Colonic mucosa (tissue), 4 donors: ENCODE measurements around the gene MED12L. TPM values are rescaled to one million over a fixed set of nuclear protein-coding genes. Genes with fewer than 3 reads are reported as not detected.

ENCODE experiments used
- DNase-seq: peaks from one replicate; pipeline ENCODE4 v3.0.0-alpha.2; 2020
- H3K27ac ChIP-seq: fragments of 200-600 bp; one replicate; pipeline ENCODE4 v1.8.0; 2021
- H3K27me3 ChIP-seq: fragments of 200-600 bp; one replicate; pipeline ENCODE4 v1.8.0; 2021
- H3K36me3 ChIP-seq: fragments of 200-600 bp; one replicate; pipeline ENCODE4 v1.8.0; 2021
- H3K4me1 ChIP-seq: fragments of 200-600 bp; one replicate; pipeline ENCODE4 v1.8.0; 2021; ENCODE audit warnings: mild to moderate bottlenecking
- H3K4me3 ChIP-seq: fragments of 200-600 bp; one replicate; pipeline ENCODE4 v1.8.0; 2021
- H3K9ac ChIP-seq, 2 donors: one replicate each; pipeline ENCODE4 v1.7.0; 2013; ENCODE audit warnings: control low read depth in 2 of 2, low read depth in 2 of 2, low read length in 2 of 2
- H3K9me3 ChIP-seq: fragments of 200-600 bp; one replicate; pipeline ENCODE4 v1.8.0; 2021
- intact Hi-C: fragments of 100-400 bp; cut with DNase I; formaldehyde crosslinking; loops from one replicate; pipeline ENCODE4 v1.14.1; 2022
- total RNA-seq, 2 donors: library from RNA; stranded (reverse); fragmentation: NEBNext Ultra II Directional in 1 of 2; extraction: Animal tissue kit (Norgen Biotek cat#: 25700) in 1 of 2; gene quantifications; one replicate each; pipeline ENCODE4 v1.2.1, GENCODE V29; 2021
- TF ChIP-seq, protein P1 (sequence below): fragments of 200-600 bp; IDR thresholded peaks from one replicate; pipeline ENCODE4 v1.8.0; 2022; ENCODE audit warnings: antibody characterized with exemption, mild to moderate bottlenecking
- donor health status: healthy.
- donor health status: DM: no; HTN: no; CAD: no.
- donor health status: DM: no; HTN: no; CAD: no.

MED12L gene
- total RNA-seq, 2 donors from 2014 or later = 0.32 to 1.3 TPM

DNA sequence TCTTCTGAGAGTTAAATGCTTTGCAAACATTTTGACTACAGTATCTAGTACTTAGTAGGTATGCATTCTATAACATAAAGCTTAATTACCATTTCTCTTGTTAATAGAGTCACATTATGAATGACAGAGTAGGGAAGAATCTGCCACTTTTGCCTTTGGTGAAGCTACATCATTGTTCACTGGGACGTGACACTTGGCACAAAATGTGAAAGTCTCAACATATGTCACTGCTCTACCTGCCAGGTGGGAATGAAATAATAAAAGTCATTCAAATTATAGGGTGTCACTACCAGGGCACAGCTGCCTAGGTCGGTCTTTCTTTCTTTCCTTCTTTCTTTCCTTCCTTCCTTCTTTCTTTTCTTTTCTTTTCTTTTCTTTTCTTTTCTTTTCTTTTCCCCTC is 213.5 kb downstream of the MED12L start:
- no peaks in the 10 kb centered on the region for H3K4me1 ChIP-seq
- TF ChIP-seq, protein P1, sequence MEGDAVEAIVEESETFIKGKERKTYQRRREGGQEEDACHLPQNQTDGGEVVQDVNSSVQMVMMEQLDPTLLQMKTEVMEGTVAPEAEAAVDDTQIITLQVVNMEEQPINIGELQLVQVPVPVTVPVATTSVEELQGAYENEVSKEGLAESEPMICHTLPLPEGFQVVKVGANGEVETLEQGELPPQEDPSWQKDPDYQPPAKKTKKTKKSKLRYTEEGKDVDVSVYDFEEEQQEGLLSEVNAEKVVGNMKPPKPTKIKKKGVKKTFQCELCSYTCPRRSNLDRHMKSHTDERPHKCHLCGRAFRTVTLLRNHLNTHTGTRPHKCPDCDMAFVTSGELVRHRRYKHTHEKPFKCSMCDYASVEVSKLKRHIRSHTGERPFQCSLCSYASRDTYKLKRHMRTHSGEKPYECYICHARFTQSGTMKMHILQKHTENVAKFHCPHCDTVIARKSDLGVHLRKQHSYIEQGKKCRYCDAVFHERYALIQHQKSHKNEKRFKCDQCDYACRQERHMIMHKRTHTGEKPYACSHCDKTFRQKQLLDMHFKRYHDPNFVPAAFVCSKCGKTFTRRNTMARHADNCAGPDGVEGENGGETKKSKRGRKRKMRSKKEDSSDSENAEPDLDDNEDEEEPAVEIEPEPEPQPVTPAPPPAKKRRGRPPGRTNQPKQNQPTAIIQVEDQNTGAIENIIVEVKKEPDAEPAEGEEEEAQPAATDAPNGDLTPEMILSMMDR = no peak
- no peaks in the 10 kb centered on the region for H3K9me3 ChIP-seq
- no peak overlapping the region for H3K4me3 ChIP-seq
- no peaks in the 10 kb centered on the region for H3K27me3 ChIP-seq
- no peak overlapping the region for H3K9ac ChIP-seq
- DNase-seq = no peak
- H3K36me3 ChIP-seq = no peaks in the 10 kb centered on the region
- intact Hi-C loops = no loop called here
- no peak overlapping the region for H3K27ac ChIP-seq

DNA sequence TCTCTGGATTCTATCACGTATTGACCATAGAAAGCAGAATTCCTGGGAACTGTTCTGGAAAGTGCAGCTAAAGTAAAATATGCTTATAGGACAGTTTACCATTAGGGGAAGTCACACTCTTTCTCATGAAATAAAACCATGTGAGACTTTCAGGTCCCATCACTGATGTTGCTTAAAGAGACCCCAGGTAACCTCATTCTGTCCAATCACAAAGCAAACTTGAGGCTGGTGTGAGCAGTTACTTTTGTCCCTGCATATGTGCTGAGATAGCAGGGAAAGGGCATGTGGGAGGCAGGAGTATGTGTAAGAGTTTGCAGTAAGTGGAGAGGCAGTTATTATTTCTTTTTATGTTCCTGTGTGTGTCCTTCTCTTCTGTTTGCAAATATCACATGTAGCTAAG is 215.1 kb downstream of the MED12L start:
- no peaks in the 10 kb centered on the region for H3K27me3 ChIP-seq
- TF ChIP-seq, protein P1 = no peak
- H3K36me3 ChIP-seq = no peaks in the 10 kb centered on the region
- no peaks in the 10 kb centered on the region for H3K9me3 ChIP-seq
- DNase-seq = no peak
- no peak overlapping the region for H3K4me3 ChIP-seq
- intact Hi-C loops = no loop called here
- H3K27ac ChIP-seq = no peak overlapping the region
- no peak overlapping the region for H3K9ac ChIP-seq
- no peaks in the 10 kb centered on the region for H3K4me1 ChIP-seq

DNA sequence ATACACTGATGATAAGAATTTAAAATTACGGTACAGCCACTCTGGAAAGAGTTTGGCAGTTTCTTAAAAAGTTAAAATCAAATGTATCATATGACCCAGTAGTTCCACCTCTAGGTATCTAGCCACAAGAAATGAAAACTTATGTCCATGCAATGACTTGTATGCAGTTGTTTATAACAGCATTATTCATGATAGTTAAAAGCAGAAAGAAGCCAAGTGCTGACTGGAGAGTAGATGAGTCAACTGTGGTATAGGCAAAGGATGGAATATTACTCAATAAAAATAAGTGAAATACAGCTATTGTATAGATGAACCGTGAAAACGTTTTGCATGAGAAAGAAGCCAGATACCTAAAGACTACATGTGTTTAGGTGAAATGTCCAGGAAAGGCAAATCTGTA is 216.3 kb downstream of the MED12L start:
- intact Hi-C loops = no loop called here
- no peaks in the 10 kb centered on the region for H3K9me3 ChIP-seq
- no peak overlapping the region for H3K27ac ChIP-seq
- H3K4me1 ChIP-seq = no peaks in the 10 kb centered on the region
- H3K36me3 ChIP-seq = no peaks in the 10 kb centered on the region
- no peaks in the 10 kb centered on the region for H3K27me3 ChIP-seq
- DNase-seq = no peak
- H3K4me3 ChIP-seq = no peak overlapping the region
- H3K9ac ChIP-seq = no peak overlapping the region
- TF ChIP-seq, protein P1 = no peak

DNA sequence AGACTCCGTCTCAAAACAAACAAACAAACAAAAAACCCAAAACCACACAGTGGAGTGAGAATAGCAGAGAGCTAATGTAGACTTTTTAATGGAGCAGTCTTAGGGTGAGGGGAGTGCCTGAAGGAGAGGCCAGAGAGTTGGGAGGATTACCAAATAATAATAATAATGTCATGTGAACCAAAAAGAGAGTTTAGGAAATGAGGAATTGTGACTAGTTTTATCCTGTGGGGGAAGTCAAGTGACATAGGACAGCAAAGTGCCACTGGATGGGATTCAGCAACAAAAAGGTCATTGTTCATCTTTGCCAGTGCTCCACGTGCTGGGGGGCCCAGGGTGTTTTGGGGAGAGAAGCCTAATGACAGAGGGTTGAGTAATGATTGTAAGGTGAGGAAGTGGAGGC is 218.3 kb downstream of the MED12L start:
- intact Hi-C loops = no loop called here
- H3K36me3 ChIP-seq = no peaks in the 10 kb centered on the region
- H3K9ac ChIP-seq = no peak overlapping the region
- H3K4me1 ChIP-seq = no peaks in the 10 kb centered on the region
- H3K27me3 ChIP-seq = no peaks in the 10 kb centered on the region
- no peak for DNase-seq
- no peak overlapping the region for H3K4me3 ChIP-seq
- TF ChIP-seq, protein P1 = no peak
- no peaks in the 10 kb centered on the region for H3K9me3 ChIP-seq
- H3K27ac ChIP-seq = no peak overlapping the region

DNA sequence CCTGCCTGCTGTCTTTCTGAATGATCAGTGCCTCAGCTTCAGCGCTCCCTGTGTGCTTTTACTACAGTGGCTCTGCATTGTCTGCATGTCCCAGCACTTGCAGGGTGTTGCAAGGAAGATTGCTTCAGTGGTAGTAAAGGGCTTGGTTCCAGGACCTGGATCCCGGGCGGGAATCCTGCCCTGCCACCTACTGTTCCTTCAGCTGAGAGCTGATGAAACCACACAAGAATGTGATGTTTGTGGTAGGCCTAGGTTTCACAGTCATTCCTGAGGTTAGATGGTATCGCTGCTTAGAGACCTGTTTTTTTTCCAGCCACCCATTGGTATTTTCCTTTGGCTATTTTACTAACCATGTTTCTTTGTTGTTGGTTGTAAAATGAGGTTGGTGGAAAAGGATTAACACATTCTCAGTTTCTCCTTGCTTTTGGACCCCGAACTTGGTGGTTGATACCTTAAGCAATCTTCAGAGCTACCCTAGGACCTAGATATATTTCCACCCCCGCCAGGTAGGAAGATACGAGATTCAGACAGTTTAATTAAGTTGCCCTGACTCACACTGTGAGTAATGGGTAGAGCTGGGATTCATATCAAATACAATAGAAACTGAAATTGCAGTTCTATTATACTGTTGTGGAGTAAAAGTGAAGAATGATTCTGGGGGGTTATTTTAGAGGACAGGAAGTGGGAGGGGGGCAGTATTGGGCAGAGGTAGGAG is 219.8 kb downstream of the MED12L start:
- H3K9ac ChIP-seq = no peak overlapping the region
- H3K36me3 ChIP-seq = no peaks in the 10 kb centered on the region
- no peak overlapping the region for H3K27ac ChIP-seq
- H3K4me3 ChIP-seq = no peak overlapping the region
- DNase-seq = peak; percentile 28
- TF ChIP-seq, protein P1 = no peak
- H3K9me3 ChIP-seq = no peaks in the 10 kb centered on the region
- H3K4me1 ChIP-seq = no peaks in the 10 kb centered on the region
- no peaks in the 10 kb centered on the region for H3K27me3 ChIP-seq
- intact Hi-C loops = no loop called here
